B cell (primary cell): ENCODE measurements around the gene TRIM43B. TPM values are rescaled to one million over a fixed set of nuclear protein-coding genes. Genes with fewer than 3 reads are reported as not detected.
"Not testable (repeated sequence)": the region's sequence is repeated elsewhere in the genome, so short reads cannot be mapped to it uniquely, and the experiment has no call there.

Experiments
- ATAC-seq: fragments of 200-7000 bp; cut with Tn5 transposase; one replicate; pipeline ENCODE4 v1.10.0; 2021; ENCODE audit warnings: low read depth, mild to moderate bottlenecking, moderate number of reproducible peaks, moderate library complexity
- CTCF ChIA-PET: fragments of 350-600 bp; sonication (Branson Sonifier 250); formaldehyde crosslinking; loops from one replicate; lab custom pipeline; 2021; ENCODE audit warnings: antibody characterized with exemption, inconsistent platforms; lab: Charles Lee
- POLR2A ChIA-PET: fragments of 350-600 bp; sonication (Branson Sonifier 250); formaldehyde crosslinking; loops from one replicate; lab custom pipeline; 2021; ENCODE audit warnings: antibody characterized with exemption; lab: Charles Lee
- DNase-seq: peaks from one replicate; pipeline ENCODE4 v3.0.0; 2013
- H2AFZ ChIP-seq: 2 replicates; pipeline ENCODE4 v1.6.1; 2012; ENCODE audit warnings: mild to moderate bottlenecking, low read depth, low read length; ENCODE audit not compliant: insufficient read depth, poor library complexity, severe bottlenecking
- H3K27ac ChIP-seq, 2 donors: 1 replicate in 1 of 2; 2 replicates in 1 of 2; pipeline ENCODE4 v1.5.1; 2012 to 2013; ENCODE audit warnings: low read length in 2 of 2, mild to moderate bottlenecking in 2 of 2, moderate library complexity in 1 of 2
- H3K27me3 ChIP-seq, 4 experiments: fragments of 200-600 bp in 1 of 4; sonication (generic) in 1 of 4; replicated peaks in 1 of 4; 1 replicate in 2 of 4; 2 replicates in 2 of 4; pipeline versions ENCODE4 v1.6.1 to v1.7.0; 2013 to 2016; ENCODE audit warnings: low read length in 3 of 4, mild to moderate bottlenecking in 2 of 4, mixed read lengths in 1 of 4, moderate library complexity in 1 of 4; ENCODE audit not compliant: insufficient read depth in 4 of 4, control insufficient read depth in 3 of 4; ENCODE audit errors: control extremely low read depth in 1 of 4
- H3K36me3 ChIP-seq, 2 experiments: replicated peaks in 1 of 2; 1 replicate in 1 of 2; 2 replicates in 1 of 2; pipeline versions ENCODE4 v1.6.1 to v1.7.1; 2013; ENCODE audit warnings: low read length in 1 of 2; ENCODE audit not compliant: insufficient read depth in 2 of 2, control insufficient read depth in 1 of 2; ENCODE audit errors: control extremely low read depth in 1 of 2, extremely low read depth in 1 of 2
- H3K4me1 ChIP-seq, 2 donors: fragments of 200-600 bp in 1 of 2; sonication (generic) in 1 of 2; 1 replicate in 1 of 2; 2 replicates in 1 of 2; pipeline versions ENCODE4 v1.5.1 to v1.6.1; 2013 to 2017; ENCODE audit warnings: low read length in 2 of 2; ENCODE audit not compliant: control insufficient read depth in 2 of 2, insufficient read depth in 2 of 2
- H3K4me2 ChIP-seq: replicated peaks from 2 replicates; pipeline ENCODE3; 2012; ENCODE audit warnings: mild to moderate bottlenecking, low read depth, low read length; ENCODE audit not compliant: poor library complexity, severe bottlenecking
- H3K4me3 ChIP-seq, 5 experiments: fragments of 200-600 bp in 1 of 5; sonication (generic) in 1 of 5; 1 replicate in 3 of 5; 2 replicates in 2 of 5; pipeline versions ENCODE4 v1.5.1 to v1.7.0; 2011 to 2016; ENCODE audit warnings: low read length in 4 of 5, mild to moderate bottlenecking in 4 of 5, low read depth in 2 of 5, control low read depth in 1 of 5, moderate library complexity in 1 of 5; ENCODE audit not compliant: insufficient read depth in 1 of 5; ENCODE audit errors: control extremely low read depth in 1 of 5, extremely low read depth in 1 of 5
- H3K79me2 ChIP-seq: fragments of 200-600 bp; sonication (generic); one replicate; pipeline ENCODE4 v1.6.0; 2016; ENCODE audit warnings: low read length; ENCODE audit not compliant: control insufficient read depth, insufficient read depth
- H3K9ac ChIP-seq: fragments of 200-600 bp; sonication (generic); 2 replicates; pipeline ENCODE4 v1.6.1; 2017; ENCODE audit warnings: mild to moderate bottlenecking, low read length, moderate library complexity
- H3K9me3 ChIP-seq, 3 donors: one replicate each; pipeline versions ENCODE4 v1.6.1 to v1.7.1; 2013; ENCODE audit warnings: low read length in 2 of 3; ENCODE audit not compliant: control insufficient read depth in 2 of 3, insufficient read depth in 1 of 3; ENCODE audit errors: control extremely low read depth in 1 of 3
- H4K20me1 ChIP-seq: 2 replicates; pipeline ENCODE4 v1.6.0; 2012; ENCODE audit warnings: mild to moderate bottlenecking, low read length; ENCODE audit not compliant: insufficient read depth, control insufficient read depth, poor library complexity, severe bottlenecking
- H3K27ac Mint-ChIP-seq: one replicate; pipeline ENCODE4 v1.8.0; 2021; ENCODE audit warnings: mixed read lengths
- H3K27me3 Mint-ChIP-seq: one replicate; pipeline ENCODE4 v1.8.0; 2021; ENCODE audit warnings: mixed read lengths
- H3K4me1 Mint-ChIP-seq: one replicate; pipeline ENCODE4 v1.8.0; 2021; ENCODE audit warnings: mixed read lengths
- H3K4me3 Mint-ChIP-seq: one replicate; pipeline ENCODE4 v1.8.0; 2021; ENCODE audit warnings: mixed read lengths
- H3K9me3 Mint-ChIP-seq: one replicate; pipeline ENCODE4 v1.8.0; 2022; ENCODE audit warnings: mixed read lengths; ENCODE audit not compliant: insufficient read depth
- WGBS: methylation state at CpG from one replicate; pipeline ENCODE4 v1.1.5; 2013; ENCODE audit warnings: missing lambda C conversion rate; ENCODE audit not compliant: insufficient coverage; 5-methylcytosine and 5-hydroxymethylcytosine counted together
- intact Hi-C: fragments of 100-400 bp; cut with micrococcal nuclease; formaldehyde crosslinking; loops from one replicate; pipeline ENCODE4 v1.10.0; 2022
- polyA plus RNA-seq: library from polyadenylated mRNA; depleted of rRNA; stranded (reverse); fragments of >200 nt; gene quantifications from 2 replicates; pipeline ENCODE4 v1.2.3, GENCODE V29; 2012
- total RNA-seq, 2 donors: library from RNA; stranded (reverse); fragments of 120-200 nt in 1 of 2; gene quantifications; 1 replicate in 1 of 2; 2 replicates in 1 of 2; pipeline versions ENCODE4 v1.2.3 to v1.2.4, GENCODE V29; 2013 to 2022

Gene TRIM43B
- total and polyA plus RNA-seq, 2 donors (not counting 1 experiment from before 2014, with no cell fraction given): not detected

GRCh38 chr2:95433973-95434372 is 50.6 kb downstream of the TRIM43B start:
- H3K4me2 ChIP-seq, H3K79me2 ChIP-seq, H3K4me1 Mint-ChIP-seq, H3K9me3 Mint-ChIP-seq, H4K20me1 ChIP-seq, H2AFZ ChIP-seq, H3K27me3 Mint-ChIP-seq, H3K9me3 ChIP-seq, H3K36me3 ChIP-seq, H3K4me3 ChIP-seq, H3K4me1 ChIP-seq, ATAC-seq, CTCF ChIA-PET, intact Hi-C loops, H3K9ac ChIP-seq, H3K4me3 Mint-ChIP-seq, DNase-seq, H3K27ac Mint-ChIP-seq, H3K27ac ChIP-seq, H3K27me3 ChIP-seq, POLR2A ChIA-PET: not testable (repeated sequence)
- WGBS: no CpG with 5 or more reads among the region's 2 CpGs

- POLR2A ChIA-PET, H3K9me3 ChIP-seq, H3K9me3 Mint-ChIP-seq, H3K4me1 ChIP-seq, H3K4me2 ChIP-seq, H4K20me1 ChIP-seq, H3K36me3 ChIP-seq, ATAC-seq, H3K4me3 ChIP-seq, H2AFZ ChIP-seq, H3K79me2 ChIP-seq, intact Hi-C loops, H3K4me1 Mint-ChIP-seq, H3K27me3 ChIP-seq, CTCF ChIA-PET, DNase-seq, H3K9ac ChIP-seq, H3K27ac ChIP-seq, H3K27me3 Mint-ChIP-seq, H3K4me3 Mint-ChIP-seq, H3K27ac Mint-ChIP-seq: not testable (repeated sequence)
- no CpG with 5 or more reads among the region's 4 CpGs for WGBS
These were observed 51.2 kb downstream of the TRIM43B start for GRCh38 chr2:95433373-95433772.

GRCh38 chr2:95429748-95430467 is 54.6 kb downstream of the TRIM43B start:
- POLR2A ChIA-PET, H2AFZ ChIP-seq, H3K27me3 ChIP-seq, H3K36me3 ChIP-seq, H3K27me3 Mint-ChIP-seq, H3K9ac ChIP-seq, H3K4me2 ChIP-seq, H3K79me2 ChIP-seq, H3K27ac Mint-ChIP-seq, H3K27ac ChIP-seq, H4K20me1 ChIP-seq, H3K9me3 Mint-ChIP-seq, DNase-seq, CTCF ChIA-PET, H3K4me3 ChIP-seq, H3K9me3 ChIP-seq, H3K4me1 Mint-ChIP-seq, H3K4me1 ChIP-seq, intact Hi-C loops, ATAC-seq, H3K4me3 Mint-ChIP-seq: not testable (repeated sequence)
- WGBS: no CpG with 5 or more reads among the region's 8 CpGs

GRCh38 chr2:95427196-95427867 is 57.2 kb downstream of the TRIM43B start:
- H3K4me3 Mint-ChIP-seq, H3K27ac Mint-ChIP-seq, intact Hi-C loops, H3K9me3 ChIP-seq, H2AFZ ChIP-seq, ATAC-seq, H3K4me3 ChIP-seq, H3K9ac ChIP-seq, H3K4me1 ChIP-seq, H3K4me2 ChIP-seq, H4K20me1 ChIP-seq, POLR2A ChIA-PET, H3K9me3 Mint-ChIP-seq, H3K27ac ChIP-seq, H3K79me2 ChIP-seq, H3K36me3 ChIP-seq, H3K4me1 Mint-ChIP-seq, CTCF ChIA-PET, H3K27me3 ChIP-seq, DNase-seq, H3K27me3 Mint-ChIP-seq: not testable (repeated sequence)
- no CpG with 5 or more reads among the region's 30 CpGs for WGBS
